GM18867 (cell line): ENCODE measurements around the gene DCDC2.
"Not testable (repeated sequence)": the region's sequence is repeated elsewhere in the genome, so short reads cannot be mapped to it uniquely, and the experiment has no call there.

Source experiments
- ATAC-seq: cut with Tn5 transposase; IDR thresholded peaks from one replicate; pipeline ENCODE4 v1.9.1; 2021; ENCODE audit warnings: mild to moderate bottlenecking, moderate library complexity; ENCODE audit not compliant: unreplicated experiment

The DCDC2 gene

DNA sequence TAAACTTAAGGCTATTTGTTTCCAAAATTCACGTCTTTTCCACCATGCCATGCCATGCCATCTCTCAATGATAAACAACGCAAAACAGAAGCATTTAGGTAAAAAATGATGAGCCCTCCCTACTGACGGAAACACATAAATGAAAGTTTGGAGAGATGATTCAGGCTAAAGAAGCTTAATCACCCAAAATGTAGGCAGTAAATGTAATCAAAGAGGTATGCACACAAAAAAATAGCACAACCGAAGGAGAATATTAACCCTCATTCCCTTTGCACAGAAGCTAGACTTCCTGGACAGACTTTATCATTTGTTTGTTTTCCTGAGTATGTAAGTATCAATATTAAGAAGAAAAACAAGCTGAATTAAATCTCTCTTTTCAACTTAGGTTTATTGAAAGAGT is 28.8 kb downstream of the DCDC2 start:
- ATAC-seq = no peak

DNA sequence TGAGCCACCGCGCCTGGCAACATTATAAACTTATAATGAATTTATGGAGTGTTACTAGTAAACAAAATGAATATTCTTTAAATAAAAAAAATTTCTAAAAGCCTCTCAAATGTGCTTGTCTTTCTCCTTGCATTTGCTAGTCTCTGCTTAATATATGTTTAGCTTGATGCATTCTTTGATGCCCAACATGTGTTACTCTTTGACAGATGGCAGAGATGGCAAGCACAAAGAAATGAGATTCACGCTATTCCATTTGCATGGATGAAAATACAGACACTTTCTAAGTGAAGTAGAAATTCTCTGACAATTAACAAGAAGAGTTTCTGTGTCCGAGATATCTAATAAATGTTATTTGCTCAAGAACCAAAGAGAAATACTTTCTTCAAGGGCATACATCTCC is 30.1 kb downstream of the DCDC2 start:
- no peak for ATAC-seq

DNA sequence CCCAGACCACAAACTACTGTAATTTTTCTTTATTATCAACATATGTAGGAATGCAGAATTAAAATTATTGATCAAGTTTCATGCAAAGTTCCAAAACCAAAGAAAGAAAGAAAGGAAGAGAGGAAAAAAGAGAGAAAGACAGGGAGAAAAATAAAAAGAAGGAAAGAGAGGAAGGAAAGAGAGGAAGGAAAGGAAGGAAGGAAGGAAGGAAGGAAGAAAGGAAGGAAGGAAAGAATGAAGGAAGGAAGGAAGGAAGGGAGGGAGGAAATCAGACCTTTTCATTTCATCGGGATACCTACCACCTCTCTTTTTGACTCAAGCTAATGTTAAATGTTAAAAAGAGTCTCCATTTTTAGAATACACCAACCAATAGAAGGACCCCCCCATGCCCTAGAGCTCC is 31.9 kb downstream of the DCDC2 start:
- no peak for ATAC-seq

DNA sequence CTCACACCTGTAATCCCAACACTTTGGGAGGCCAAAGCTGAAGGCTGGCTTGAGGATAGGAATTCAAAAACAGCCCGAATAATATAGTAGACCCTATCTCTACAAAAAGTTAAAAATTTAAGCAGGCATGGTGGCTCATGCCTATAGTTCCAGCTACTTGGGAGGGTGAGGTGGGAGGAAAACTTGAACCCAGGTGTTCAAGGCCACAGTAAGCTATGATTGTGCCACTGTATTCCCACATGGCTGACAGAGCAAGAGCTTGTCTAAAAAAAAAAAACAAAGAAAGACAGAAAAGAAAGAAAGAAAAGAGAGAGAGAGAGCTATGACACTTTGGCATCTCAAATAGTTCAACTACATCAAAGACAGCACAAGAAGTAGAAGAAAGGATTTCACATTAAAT is 33.2 kb downstream of the DCDC2 start:
- ATAC-seq = no peak

DNA sequence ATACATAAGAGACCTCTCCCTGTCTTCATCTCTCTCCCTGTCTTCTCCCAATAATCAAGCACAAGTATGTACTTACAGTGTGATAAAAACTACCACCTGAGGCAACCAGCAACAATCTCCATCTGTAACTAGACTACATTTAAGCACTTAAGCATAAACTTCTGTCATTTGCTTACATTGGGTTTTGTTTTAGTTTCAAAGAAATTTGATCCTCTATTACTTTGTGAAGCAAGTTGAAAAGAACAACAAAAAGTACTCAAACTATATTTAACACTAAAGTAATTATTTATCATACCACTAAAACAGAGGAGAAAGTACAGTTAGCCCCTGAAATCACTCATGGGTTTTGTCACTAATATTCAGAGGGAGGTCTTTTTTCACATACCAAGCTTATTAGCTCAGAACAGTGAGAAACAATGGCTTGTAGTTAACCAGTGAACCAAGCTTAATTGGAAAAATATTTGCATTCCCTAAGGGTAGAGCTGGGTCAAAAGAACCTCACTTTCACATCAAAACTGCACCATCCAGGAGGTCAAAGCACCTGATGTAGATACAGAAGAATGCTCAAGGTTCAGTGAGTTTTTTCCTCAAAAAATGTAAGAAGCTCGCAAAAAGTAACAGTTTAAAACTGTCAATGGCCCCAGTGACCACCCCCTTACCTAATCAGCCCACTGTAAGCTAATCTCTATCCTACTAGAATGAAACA is 34.1 kb downstream of the DCDC2 start:
- no peak for ATAC-seq

DNA sequence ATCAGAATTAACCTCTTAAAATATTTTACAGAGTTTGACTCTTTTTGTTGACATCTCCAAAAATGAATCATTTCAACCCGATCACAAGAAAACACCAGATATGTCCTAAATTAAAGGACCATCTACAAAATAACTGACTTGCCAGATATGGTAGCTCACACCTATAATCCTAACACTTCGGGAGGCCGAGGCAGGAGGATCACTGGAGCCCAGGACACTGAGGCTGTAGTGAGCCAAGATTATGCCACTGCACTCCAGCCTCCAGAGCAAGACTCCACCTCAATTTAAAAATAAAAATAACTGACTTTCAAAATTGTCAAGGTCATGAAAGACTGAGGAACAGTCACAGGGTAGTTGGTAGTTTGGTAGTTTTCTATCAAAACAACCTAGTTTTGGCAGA is 34.9 kb downstream of the DCDC2 start:
- no peak for ATAC-seq

DNA sequence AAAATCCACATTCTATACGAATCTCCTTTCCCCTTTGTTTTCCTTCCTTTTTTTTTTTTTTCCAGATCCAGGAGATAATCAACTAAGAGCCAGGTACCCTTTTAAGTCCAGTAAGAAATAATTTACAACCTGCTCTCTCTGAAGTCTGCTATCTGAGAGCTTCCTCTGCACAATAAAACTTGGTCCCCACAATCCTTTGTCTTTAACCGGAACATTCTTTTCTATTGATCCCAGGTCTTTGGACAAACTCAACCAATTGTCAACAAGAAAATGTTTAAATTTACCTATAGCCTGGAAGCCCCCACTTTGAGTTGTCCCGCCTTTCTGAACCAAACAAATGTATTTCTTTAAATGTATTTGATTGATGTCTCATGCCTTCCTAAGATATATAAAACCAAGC is 35.4 kb downstream of the DCDC2 start:
- ATAC-seq = not testable (repeated sequence)

DNA sequence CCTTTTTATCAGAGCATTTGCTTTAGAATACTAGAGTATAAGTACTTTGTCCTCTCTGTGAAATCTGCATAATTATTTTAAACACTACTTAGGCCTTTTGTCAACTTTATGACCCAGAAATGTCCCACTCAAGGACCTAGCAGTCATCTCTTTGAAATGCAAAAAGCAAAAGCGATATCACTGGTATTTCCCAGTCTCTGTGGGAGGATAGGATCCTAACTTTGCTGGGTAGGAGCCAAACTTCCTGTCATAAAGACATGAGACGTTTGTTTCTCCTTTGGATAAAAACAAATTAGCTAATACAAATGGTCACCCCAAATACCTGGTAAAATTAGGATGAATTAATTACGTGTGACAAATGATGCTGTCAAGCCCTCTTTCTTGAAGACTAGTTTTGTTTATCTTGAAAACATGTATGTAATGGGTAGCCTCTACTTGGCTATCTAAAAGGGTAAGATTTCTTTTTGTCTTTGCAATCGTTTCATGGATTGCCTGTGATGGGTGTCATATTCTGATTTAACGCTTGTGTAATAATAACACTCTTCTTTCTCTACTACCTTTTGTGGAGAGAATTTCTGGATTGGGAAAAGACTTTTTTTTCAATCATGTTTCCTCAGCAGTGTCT is 36.2 kb downstream of the DCDC2 start:
- ATAC-seq = no peak

DNA sequence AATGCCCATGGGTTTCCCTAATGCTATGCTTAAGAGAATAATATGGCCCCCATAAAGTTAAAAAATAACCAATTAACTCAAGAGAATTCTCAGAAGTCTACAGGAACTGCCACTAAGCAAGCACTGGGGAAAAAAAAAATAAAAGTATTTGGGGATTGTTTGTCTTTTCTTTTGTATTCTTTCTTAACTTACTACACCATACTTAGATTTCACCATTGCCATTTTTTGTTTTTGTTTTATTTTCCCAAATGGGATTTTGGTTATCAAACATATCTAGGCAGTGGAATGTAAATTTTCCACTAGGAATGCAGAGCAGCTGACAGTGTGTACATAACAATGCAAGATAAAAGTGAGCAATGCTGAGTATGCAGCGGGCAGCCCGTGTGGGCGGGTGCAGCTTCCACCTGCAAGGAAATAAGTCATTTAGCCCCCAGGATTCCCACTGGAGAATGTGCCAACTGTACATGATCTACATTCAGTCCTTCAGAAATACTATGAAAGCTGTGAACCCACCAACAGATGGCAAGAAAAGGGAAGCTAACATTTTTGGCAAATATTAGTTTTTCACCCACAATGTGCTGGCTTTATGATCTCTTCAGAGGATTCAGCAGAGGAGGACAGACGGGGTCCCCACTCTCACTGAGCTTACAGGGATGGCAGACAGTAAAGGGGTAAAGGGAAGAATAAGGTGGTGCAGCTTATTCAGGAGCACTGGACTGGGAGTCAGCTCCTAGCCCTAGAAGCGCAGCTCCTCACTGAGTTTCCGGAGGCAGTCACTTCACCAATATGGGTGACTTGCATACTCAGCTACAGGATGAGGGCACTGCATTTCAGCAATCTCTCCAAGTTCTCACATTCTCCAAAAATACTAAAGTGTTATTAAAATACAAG is 44.4 kb downstream of the DCDC2 start:
- no peak for ATAC-seq

DNA sequence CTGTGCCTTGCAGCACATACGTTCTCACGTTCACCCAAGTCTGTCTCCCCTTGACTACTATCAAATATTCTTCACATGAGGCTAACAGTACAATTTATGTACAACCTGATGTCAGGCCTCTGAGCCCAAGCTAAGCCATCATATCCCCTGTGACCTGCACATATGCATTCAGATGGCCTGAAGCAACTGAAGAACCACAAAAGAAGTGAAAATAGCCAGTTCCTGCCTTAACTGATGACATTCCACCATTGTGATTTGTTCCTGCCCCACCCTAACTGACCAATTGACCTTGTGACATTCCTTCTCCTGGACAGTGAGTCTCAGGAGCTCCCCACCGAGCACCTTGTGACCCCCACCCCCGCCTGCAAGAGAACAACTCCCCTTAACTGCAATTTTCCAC is 46.1 kb downstream of the DCDC2 start:
- ATAC-seq = not testable (repeated sequence)

DNA sequence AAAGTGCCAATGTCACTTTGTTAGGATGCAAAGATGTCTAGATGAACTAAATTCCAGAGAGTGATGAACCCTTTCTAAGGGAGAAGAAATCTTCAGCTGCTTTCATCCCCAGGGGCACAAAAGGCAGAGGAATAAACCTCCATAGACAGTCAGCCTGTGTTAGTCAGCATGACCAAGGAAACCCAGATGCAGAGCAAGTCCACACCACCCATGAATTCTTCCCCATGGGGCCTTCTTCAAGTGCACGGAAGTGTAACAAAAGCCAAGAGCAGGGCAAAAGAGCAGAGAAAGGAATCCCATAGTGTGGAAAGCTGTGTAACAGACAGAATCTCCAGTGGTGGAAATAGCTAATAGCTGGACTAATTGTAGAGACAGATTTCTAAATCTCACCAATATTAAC is 50.0 kb downstream of the DCDC2 start:
- ATAC-seq = no peak

DNA sequence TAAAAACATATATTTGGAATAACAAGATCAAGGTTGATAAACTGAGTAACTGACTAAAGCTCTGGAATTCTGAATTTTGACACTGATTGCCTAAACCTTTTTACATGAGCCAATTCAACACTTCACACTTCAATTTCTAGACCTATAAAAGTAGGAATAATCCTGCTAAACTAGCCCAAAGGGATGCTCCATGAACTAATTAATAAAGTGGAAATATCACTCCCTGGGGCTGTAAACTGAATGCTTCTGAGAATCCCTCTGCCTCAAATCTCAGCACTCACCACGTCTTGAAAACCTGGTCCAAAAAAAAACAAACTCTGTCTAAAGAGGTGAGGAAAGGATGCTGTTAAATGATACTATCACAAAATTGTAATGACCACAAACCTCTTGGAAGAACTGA is 50.9 kb downstream of the DCDC2 start:
- no peak for ATAC-seq

DNA sequence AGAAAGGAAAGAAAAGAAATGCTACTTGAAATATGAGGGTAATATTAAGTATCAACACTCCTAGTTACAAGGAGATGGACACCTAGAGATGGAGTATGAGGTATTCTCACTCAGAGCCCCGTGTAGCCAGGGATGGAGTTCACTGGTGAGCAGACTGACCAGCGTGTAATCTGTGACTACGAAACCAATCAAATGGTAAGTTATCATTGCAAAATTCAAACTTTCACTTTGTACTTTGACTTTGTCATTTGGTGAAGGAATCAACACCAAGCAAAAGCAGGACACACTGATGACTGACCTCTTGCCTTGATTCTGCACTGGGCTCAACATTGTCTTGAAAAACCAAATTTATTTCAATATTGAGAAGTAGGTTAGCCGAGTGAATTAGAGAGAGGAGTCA is 51.8 kb downstream of the DCDC2 start:
- ATAC-seq = no peak

DNA sequence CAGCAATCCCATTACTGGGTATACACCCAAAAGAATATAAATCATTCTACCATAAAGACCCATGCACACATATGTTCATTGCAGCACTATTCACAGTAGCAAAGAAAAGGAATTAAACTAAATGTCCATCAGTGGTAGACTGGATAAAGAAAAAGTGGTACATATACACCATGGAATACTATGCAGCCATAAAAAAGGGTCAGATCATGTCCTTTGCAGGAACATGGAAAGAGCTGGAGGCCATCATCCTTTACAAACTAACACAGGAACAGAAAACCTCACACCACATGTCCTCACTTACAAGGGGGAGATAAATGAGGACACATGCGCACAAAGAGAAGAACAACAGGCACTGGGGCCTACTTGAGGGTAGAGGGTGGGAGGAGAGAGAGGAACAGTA is 60.9 kb downstream of the DCDC2 start:
- ATAC-seq = no peak

DNA sequence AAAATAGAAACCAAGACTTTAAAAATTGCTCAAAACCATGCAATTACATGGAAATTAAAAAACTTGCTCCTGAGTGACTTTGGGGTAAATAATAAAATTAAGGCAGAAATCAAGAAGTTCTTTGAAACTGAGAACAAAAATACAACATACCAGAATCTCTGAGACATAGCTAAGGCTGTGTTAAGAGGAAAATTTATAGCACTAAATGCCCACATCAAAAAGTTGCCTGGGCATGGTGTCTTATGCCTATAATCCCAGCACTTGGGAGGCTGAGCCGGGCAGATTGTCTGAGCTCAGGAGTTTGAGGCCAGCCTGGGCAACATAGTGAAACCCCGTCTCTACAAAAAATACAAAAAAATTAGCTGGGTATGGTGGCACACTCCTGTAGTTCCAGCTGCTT is 64.0 kb downstream of the DCDC2 start:
- not testable (repeated sequence) for ATAC-seq

DNA sequence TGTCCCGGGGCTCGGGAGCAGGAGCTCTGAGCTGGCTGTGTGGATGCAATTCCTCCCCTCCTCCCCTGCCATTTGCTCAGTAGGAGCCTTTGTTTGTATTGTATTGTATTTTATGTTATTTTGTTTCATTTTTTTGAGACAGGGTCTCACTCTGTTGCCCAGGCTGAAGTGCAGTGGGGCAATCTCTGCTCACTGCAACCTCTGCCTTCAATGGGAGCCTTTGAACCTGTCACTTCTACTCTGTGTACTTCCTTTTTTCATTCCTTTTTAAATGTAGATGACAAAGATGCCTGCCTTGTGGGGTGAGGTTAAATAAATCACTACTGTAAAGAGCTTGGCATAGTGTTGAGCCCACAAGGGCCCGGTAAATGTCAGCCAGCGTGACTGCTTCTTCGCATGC is 70.6 kb downstream of the DCDC2 start:
- no peak for ATAC-seq

DNA sequence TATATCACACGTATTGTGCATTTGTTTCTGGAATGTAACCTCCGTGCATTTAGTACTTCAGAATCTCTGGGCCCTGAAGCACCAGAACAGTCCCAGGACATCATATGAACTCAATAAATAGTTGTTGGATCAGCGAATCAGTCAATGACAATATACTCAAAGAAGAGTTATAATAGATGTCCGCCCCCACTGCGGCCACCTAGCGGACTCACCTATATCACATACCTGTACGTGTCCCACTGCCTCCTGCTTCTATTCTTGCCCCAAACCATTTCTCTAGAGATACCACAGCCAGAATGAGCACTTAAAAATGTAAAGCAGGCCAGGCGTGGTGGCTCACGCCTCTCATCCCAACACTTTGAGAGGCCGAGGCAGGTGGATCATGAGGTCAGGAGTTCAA is 73.9 kb downstream of the DCDC2 start:
- peak; percentile 7 for ATAC-seq

DNA sequence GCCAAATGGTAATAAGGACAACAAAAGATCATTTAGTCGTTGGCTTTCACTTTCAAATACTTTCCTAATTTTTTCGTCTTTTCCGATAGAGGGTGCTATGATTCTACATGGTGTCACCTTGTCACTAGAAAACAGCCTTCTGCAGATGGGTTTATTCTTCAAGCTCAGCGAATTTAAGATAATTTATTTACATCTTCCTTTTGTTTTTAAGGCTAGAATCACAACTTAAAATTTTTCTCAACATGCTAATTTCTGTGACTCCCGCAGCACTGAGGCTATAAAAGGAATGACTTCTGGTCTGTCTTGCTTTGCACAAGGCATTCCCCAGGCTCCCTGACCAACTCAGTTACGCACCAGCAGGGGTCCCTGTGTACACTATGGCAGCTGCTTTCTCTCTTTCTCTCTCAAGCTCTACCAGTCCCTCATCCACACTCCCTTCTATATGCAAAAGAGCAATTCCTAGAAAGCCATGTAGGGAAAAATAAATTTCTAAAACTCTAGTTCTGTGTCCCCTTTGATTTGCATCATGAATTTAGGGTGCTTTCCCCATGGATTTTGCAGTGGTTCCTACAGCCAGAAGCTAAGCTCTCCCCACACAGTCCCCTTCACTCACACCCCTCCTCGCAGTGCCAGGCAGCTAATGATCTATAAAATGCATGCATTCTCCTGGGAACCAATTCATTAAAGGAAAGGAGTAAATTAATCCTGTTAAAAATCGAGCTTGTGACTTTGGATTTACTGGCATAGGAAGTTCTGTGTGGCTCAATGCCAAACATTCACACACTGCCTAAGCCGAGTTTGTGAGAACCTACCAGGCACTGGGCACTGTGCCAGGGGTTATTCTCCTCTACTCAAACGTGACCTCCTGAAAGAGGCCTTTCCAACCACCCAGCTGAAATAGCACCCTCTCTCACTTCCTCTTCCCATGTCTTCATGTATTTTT is 74.5 kb downstream of the DCDC2 start:
- ATAC-seq = peak; percentile 88

DNA sequence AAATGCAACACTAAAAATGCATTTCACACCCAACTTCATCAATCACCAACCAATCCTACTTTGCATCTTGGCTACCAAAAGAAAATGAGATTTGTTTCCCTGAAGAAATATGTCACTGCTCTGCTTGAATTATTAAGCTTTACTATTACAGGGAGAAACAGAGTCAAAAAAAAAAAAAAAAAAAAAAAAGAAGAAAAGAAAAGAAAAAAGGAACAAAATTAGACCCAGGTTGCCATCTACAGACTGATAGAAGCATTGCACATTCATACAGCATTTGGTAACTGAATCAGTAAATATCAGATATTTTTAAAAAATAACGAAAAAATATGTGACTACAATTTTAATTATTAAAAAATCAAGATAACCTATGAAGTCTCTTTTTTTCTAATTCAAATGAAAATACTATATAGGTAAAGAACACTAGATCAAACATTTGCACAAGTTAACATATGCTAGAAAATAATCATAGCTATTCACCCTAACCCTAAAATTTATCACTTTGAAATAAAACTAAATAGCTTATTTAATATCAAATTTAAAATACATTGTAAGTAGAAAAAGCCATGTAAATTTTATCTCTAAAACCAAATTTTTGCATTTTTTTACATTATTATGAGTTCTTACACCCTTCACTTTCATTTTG is 83.3 kb downstream of the DCDC2 start:
- ATAC-seq = no peak

DNA sequence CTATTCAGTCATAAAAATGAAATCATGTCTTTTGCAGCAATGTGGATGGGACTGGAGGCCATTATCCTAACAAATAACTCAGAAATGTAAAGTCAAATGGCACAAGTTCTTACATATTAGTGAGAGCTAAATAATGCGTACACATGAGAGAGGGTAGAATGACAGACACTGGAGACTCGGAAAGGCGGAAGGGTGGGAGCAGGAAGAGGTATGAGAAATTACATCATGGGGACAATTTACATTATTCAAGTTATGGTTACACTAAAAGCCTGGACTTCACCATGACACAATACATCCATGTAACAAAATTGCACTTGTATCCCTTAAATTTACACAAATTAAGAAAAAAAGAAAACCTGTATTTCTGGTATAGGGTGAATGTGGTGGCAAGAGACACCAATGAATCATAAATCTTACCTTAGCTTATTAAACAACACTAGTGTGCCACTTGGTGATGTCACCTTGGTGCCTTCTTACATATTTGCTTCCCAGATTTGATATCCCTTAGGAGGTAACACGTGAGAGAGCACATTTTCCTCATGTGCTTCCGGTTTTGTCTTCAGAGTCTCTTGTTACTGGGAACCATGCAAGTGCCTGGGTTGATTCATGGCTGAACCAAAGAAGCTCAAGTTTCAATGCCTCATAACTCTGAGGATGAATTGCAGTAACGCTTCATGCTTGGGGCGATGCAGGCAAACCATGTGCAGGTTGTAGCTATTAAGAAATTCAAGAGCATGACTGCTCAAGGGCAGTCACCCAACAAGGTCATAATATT is 84.6 kb downstream of the DCDC2 start:
- no peak for ATAC-seq
